Sigmoid colon (tissue), 7 donors: ENCODE measurements around the gene ADARB2. TPM values are rescaled to one million over a fixed set of nuclear protein-coding genes. Genes with fewer than 3 reads are reported as not detected.

Experiments
- DNase-seq: peaks from one replicate; pipeline ENCODE4 v3.0.0-alpha.2; 2019
- H3K27ac ChIP-seq, 4 donors: fragments of 200-600 bp; sonication (generic); one replicate each; pipeline ENCODE4 v1.5.1; 2016 to 2019; ENCODE audit warnings: mild to moderate bottlenecking in 1 of 4
- H3K27me3 ChIP-seq, 3 donors: fragments of 200-600 bp; sonication (generic); one replicate each; pipeline ENCODE4 v1.5.1; 2019; ENCODE audit warnings: mild to moderate bottlenecking in 1 of 3
- H3K36me3 ChIP-seq, 4 donors: fragments of 200-600 bp; sonication (generic); one replicate each; pipeline ENCODE4 v1.5.1; 2016 to 2019
- H3K4me1 ChIP-seq, 4 donors: fragments of 200-600 bp; sonication (generic); one replicate each; pipeline ENCODE4 v1.5.1; 2017 to 2019
- H3K4me3 ChIP-seq, 4 donors: fragments of 200-600 bp; sonication (generic); one replicate each; pipeline ENCODE4 v1.5.1; 2017 to 2019; ENCODE audit warnings: mild to moderate bottlenecking in 2 of 4, moderate library complexity in 1 of 4
- H3K9me3 ChIP-seq, 4 donors: fragments of 200-600 bp in 3 of 4; sonication (generic) in 3 of 4; one replicate each; pipeline versions ENCODE4 v1.5.1 to v1.6.1; 2013 to 2019
- EP300 ChIP-seq, 4 donors: sonication (generic); formaldehyde crosslinking; IDR thresholded peaks; one replicate each; pipeline ENCODE4 v1.6.1; 2017; ENCODE audit warnings: antibody characterized with exemption in 4 of 4
- POLR2A ChIP-seq, 2 donors: fragments of 450-650 bp; IDR thresholded peaks; one replicate each; pipeline ENCODE4 v1.6.1; 2016; ENCODE audit warnings: antibody characterized with exemption in 2 of 2, mild to moderate bottlenecking in 2 of 2, moderate library complexity in 2 of 2
- POLR2AphosphoS5 ChIP-seq, 4 donors: sonication (generic); formaldehyde crosslinking; IDR thresholded peaks; one replicate each; pipeline ENCODE4 v1.6.1; 2017; ENCODE audit warnings: antibody characterized with exemption in 4 of 4
- WGBS, 2 donors: extraction: QIAGEN DNeasy Blood & Tissue Kit; methylation state at CpG; one replicate each; pipeline ENCODE4 v1.1.7; 2013; 5-methylcytosine and 5-hydroxymethylcytosine counted together
- intact Hi-C: fragments of 100-400 bp; cut with DNase I; formaldehyde crosslinking; loops from one replicate; pipeline ENCODE4 v1.15.1; 2023
- polyA plus RNA-seq, 3 donors: library from polyadenylated mRNA; stranded (reverse); fragments of 200-250 nt; gene quantifications; one replicate each; pipeline ENCODE4 v1.2.3, GENCODE V29; 2013
- total RNA-seq, 4 donors: library from RNA; depleted of rRNA; stranded (reverse); fragments of >200 nt; gene quantifications; one replicate each; pipeline ENCODE4 v1.1.0, GENCODE V29; 2016
- TF ChIP-seq, protein P1 (sequence below), 4 experiments: fragments of 450-650 bp in 3 of 4; fragments of 200-600 bp in 1 of 4; IDR thresholded peaks; one replicate each; pipeline ENCODE4 v1.5.1; 2016 to 2019; ENCODE audit warnings: antibody characterized with exemption in 4 of 4, mild to moderate bottlenecking in 3 of 4, moderate library complexity in 2 of 4
- donor health status: healthy with polysubstance abuse.
- donor health status: Bipolar disorder and iron deficiency.
- donor health status: healthy.

Gene ADARB2
- total and polyA plus RNA-seq, 7 donors, result 0.60 to 5.9 (median 3.5) TPM; not detected in 1

DNA sequence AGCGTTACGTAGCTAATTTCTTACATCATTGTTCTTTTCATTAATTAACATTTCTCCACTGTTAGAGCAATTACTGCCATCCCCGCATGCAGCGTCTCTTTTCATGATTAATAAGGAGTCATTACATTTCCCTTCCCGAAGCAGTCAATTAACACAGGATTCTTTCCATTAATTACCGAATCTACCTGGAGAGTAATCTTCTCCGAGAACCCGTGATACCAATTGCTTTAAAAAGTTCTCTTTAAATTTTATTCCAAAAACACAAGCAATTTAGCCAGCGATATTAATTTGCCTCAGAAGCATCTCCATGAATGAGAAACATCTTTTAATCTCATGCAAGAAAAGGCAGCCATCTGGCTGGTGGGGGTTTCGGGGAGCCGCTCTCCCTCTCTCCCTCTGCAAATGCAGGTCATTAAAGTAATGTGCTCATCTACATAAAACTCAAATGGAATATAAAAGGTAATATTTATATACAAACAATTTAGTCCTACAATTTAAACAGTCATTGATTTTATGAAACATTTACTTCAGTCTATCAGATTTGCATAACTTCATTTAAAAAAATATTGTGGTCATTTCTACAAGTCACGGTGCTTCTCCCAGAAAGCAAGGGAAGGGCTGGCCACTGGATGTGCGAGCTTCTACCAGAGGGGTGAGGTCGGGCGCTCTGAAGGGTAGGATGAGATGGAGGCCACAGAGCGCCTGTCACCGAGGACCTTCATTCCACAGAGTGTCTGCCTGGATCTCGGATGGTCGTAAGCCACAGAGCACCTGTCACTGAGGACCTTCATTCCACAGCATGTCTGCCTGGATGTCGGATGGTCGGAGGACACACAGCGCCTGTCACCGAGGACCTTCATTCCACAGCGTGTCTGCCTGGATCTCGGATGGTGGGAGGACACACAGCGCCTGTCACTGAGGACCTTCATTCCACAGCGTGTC, 536.2 kb downstream of the ADARB2 start:
- intact Hi-C loops, result no loop called here
- no peak overlapping the region for H3K27ac ChIP-seq

DNA sequence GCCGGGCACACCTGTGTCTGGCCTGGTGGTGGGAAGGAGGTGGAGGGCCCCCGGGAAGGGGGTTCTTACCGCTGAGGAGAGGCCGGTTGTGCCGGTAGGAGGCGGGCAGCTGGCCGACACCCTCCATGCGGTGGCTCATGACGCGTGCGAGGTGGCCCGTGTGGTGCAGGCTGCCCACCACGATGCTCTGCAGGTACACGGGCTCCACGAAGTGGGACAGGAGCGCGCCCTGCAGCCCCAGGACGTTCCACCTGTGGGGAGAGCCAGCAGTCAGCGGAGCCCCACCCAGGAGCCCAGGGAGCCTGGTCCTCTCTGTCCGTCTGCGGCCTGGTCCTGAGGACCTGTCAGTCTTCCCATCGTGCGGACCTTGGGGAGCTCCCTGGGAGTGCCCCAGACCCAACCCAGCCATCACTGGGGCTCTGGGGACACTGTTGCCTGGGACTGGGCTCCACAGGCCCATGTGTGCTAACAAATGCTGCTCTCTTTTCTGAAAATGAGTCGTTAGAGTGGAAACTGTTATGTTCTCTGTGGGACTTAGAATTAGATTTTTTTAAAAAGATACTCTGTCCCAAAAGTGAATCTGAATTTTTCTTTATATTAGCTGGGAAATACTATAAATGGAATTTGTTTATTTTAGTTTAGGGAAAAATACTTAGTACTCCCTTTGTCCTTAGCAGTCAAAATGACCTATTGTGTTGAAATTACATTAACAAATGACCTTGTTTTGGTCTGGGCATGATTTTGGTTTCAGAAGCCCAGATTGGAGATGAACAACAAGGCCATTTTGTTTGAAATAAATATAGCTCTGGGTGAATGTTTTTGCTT, 537.2 kb downstream of the ADARB2 start:
- H3K27me3 ChIP-seq, result peaks cover 0 to 5% (median 0%) of the 10 kb centered on the region in 3 donors
- no peaks in the 10 kb centered on the region for H3K4me1 ChIP-seq
- intact Hi-C loops, result no loop called here
- H3K27ac ChIP-seq, result peak overlapping the region; percentile 8 to 56 (median 44)
- WGBS, 2 donors, result 92 to 95% methylated on average over 24 of the region's 24 CpGs
- TF ChIP-seq, protein P1, sequence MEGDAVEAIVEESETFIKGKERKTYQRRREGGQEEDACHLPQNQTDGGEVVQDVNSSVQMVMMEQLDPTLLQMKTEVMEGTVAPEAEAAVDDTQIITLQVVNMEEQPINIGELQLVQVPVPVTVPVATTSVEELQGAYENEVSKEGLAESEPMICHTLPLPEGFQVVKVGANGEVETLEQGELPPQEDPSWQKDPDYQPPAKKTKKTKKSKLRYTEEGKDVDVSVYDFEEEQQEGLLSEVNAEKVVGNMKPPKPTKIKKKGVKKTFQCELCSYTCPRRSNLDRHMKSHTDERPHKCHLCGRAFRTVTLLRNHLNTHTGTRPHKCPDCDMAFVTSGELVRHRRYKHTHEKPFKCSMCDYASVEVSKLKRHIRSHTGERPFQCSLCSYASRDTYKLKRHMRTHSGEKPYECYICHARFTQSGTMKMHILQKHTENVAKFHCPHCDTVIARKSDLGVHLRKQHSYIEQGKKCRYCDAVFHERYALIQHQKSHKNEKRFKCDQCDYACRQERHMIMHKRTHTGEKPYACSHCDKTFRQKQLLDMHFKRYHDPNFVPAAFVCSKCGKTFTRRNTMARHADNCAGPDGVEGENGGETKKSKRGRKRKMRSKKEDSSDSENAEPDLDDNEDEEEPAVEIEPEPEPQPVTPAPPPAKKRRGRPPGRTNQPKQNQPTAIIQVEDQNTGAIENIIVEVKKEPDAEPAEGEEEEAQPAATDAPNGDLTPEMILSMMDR (IDR thresholded peaks at IDR 0.05), result no peak
- no peak for TF ChIP-seq EP300 (IDR thresholded peaks at IDR 0.05)
- DNase-seq, result no peak
- H3K4me3 ChIP-seq, result no peak overlapping the region
- H3K36me3 ChIP-seq, result no peaks in the 10 kb centered on the region
- H3K9me3 ChIP-seq, result no peaks in the 10 kb centered on the region

More for the DNA sequence above, 536.2 kb downstream of the ADARB2 start:
- DNase-seq, result no peak
- no peaks in the 10 kb centered on the region for H3K36me3 ChIP-seq
- H3K9me3 ChIP-seq, result no peaks in the 10 kb centered on the region
- peaks cover 0 to 5% (median 0%) of the 10 kb centered on the region in 3 donors for H3K27me3 ChIP-seq
- no peaks in the 10 kb centered on the region for H3K4me1 ChIP-seq
- TF ChIP-seq, protein P1 (IDR thresholded peaks at IDR 0.05), result no peak
- TF ChIP-seq EP300 (IDR thresholded peaks at IDR 0.05) (no peak), POLR2A (IDR thresholded peaks at IDR 0.05) (no peak)
- WGBS, 2 donors, result 92 to 93% methylated on average over 27 of the region's 27 CpGs
- no peak overlapping the region for H3K4me3 ChIP-seq

DNA sequence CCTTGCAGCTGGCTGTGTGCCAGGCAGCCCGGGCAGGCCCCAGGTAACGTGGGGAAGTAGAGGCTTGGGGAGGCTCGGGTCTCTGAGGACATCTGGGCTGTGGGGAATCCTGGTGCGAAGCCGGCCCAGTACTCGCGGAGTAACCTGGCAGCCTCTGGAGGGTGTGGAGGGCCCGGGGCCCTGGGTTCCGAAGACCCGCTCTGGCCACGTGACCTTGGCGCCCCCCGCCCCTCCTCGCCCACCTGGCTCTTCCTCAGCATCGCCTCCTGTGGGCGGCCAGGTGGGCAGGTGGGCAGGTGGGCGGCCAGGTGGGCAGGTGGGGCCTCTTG, 538.0 kb downstream of the ADARB2 start:
- DNase-seq, result no peak

DNA sequence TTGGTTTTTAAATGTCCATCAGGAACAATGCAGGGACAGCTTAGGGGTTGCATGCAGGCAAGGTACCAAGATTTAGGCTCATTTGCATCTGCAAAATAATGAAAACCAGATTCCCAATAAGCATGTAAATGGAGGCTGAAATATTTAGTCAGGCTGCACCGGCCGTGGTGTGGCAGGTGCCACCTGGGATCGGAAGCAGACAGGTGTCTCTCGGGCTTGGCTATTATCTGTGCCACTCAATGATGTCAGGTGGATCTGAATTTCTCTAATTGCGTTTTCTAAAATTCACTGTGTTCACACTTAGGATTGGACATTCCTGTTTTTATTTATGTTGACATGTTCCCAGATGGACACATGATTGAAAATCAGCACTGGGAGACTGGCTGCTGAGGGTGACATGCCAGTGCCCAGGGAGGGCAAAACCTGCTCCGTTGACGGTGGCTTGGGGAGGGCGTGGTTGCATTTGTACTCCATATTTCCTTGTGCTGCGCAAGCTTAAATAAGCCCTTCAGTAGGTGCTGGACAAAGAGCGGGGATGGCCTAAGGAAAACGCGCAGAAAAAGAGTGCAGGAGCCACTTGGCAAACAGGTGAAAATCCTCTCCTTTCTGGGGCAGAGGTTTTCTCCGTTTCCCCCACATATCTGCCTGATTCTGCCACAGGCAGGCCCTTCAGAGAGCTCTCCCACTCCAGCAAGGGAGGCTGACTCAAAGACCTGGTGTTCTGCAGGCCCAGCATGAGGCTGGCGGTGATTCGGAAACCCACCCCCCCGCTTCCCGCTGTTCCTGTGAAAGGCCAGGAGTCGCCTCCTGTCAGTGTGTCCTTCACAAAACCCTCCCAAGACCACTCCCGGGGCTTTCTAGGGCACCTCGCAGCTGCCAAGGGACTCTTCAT, 538.6 kb downstream of the ADARB2 start:
- H3K27me3 ChIP-seq, result peaks cover 0 to 5% (median 0%) of the 10 kb centered on the region in 3 donors
- H3K4me1 ChIP-seq, result no peaks in the 10 kb centered on the region
- 33 to 65% methylated on average over 20 of the region's 20 CpGs for WGBS, 2 donors
- DNase-seq, result no peak
- no peak overlapping the region for H3K27ac ChIP-seq
- no peaks in the 10 kb centered on the region for H3K9me3 ChIP-seq
- TF ChIP-seq EP300 (IDR thresholded peaks at IDR 0.05), result no peak
- TF ChIP-seq, protein P1 (IDR thresholded peaks at IDR 0.05), result no peak
- TF ChIP-seq POLR2AphosphoS5 (IDR thresholded peaks at IDR 0.05), result no peak
- TF ChIP-seq POLR2A (IDR thresholded peaks at IDR 0.05), result no peak
- intact Hi-C loops, result no loop called here
- no peak overlapping the region for H3K4me3 ChIP-seq
- no peaks in the 10 kb centered on the region for H3K36me3 ChIP-seq

More for the DNA sequence above, 538.0 kb downstream of the ADARB2 start:
- Histone ChIP-seq H3K27me3 (peaks cover 0 to 5% (median 0%) of the 10 kb centered on the region in 3 donors), H3K4me3 (no peak overlapping the region), H3K4me1 (no peaks in the 10 kb centered on the region), H3K36me3 (no peaks in the 10 kb centered on the region), H3K27ac (peak overlapping the region in 2 of 4 donors; percentile 55 to 56), H3K9me3 (no peaks in the 10 kb centered on the region)
- intact Hi-C loops, result no loop called here
- no peak for TF ChIP-seq POLR2A (IDR thresholded peaks at IDR 0.05)
- TF ChIP-seq, protein P1 (IDR thresholded peaks at IDR 0.05), result no peak
- TF ChIP-seq EP300 (IDR thresholded peaks at IDR 0.05), result no peak
- TF ChIP-seq POLR2AphosphoS5 (IDR thresholded peaks at IDR 0.05), result no peak
- WGBS, 2 donors, result 79 to 83% methylated on average over 17 of the region's 17 CpGs
